SK-N-SH (cell line): ENCODE results near the gene STAP2. TPM values are rescaled to one million over a fixed set of nuclear protein-coding genes. Genes with fewer than 3 reads are reported as not detected.
A peak's percentile ranks its signal among the peaks of the same experiment; 100 is the strongest.

Experiments used
- CTCF ChIA-PET: fragments of 300-600, 350-600 bp; formaldehyde crosslinking; extraction: SDS; loops from one replicate; lab custom pipeline; 2021; lab: Yijun Ruan, JAX
- POLR2A ChIA-PET: fragments of 350-600 bp; sonication (Branson Sonifier 250); formaldehyde crosslinking; extraction: SDS; loops from one replicate; lab custom pipeline; 2020; ENCODE audit warnings: antibody characterized with exemption, inconsistent platforms; lab: Yijun Ruan, JAX
- DNase-seq: peaks from one replicate; pipeline ENCODE4 v3.0.0; 2012
- H2AFZ ChIP-seq: fragments of 200-600 bp; sonication (generic); 2 replicates; pipeline ENCODE4 v1.8.1; 2016; ENCODE audit warnings: antibody characterized with exemption, mild to moderate bottlenecking, low read depth
- H3F3A ChIP-seq: fragments of 200-600 bp; sonication (generic); replicated peaks from 2 replicates; pipeline ENCODE3; 2016; ENCODE audit warnings: antibody characterized with exemption, mild to moderate bottlenecking; ENCODE audit not compliant: insufficient read depth
- H3K27ac ChIP-seq, 2 experiments: fragments of 200-500 bp in 1 of 2; fragments of 200-600 bp in 1 of 2; sonication (Bioruptor generic) in 1 of 2; sonication (generic), shearing (Covaris generic) in 1 of 2; 2 replicates each; pipeline versions ENCODE4 v1.5.1 to v1.6.1; 2014 to 2016; ENCODE audit warnings: low read depth in 2 of 2, inconsistent platforms in 1 of 2, low read length in 1 of 2, mild to moderate bottlenecking in 1 of 2, mixed read lengths in 1 of 2
- H3K27me3 ChIP-seq: fragments of 200-600 bp; sonication (generic), shearing (Covaris generic); 2 replicates; pipeline ENCODE4 v1.6.1; 2016; ENCODE audit warnings: mixed run types; ENCODE audit not compliant: insufficient read depth
- H3K36me3 ChIP-seq, 2 experiments: fragments of 200-500 bp in 1 of 2; fragments of 200-600 bp in 1 of 2; sonication (Bioruptor generic) in 1 of 2; sonication (generic) in 1 of 2; replicated peaks in 1 of 2; 2 replicates each; pipeline versions ENCODE3 to v1.5.1; 2014 to 2016; ENCODE audit warnings: low read length in 1 of 2, mild to moderate bottlenecking in 1 of 2; ENCODE audit not compliant: insufficient read depth in 2 of 2, control insufficient read depth in 1 of 2
- H3K4me1 ChIP-seq, 2 experiments: fragments of 200-500 bp in 1 of 2; fragments of 200-600 bp in 1 of 2; sonication (Bioruptor generic) in 1 of 2; sonication (generic), shearing (Covaris generic) in 1 of 2; 2 replicates each; pipeline versions ENCODE4 v1.5.1 to v1.6.1; 2014 to 2016; ENCODE audit warnings: low read depth in 1 of 2, low read length in 1 of 2, mixed run types in 1 of 2; ENCODE audit not compliant: insufficient read depth in 2 of 2, control insufficient read depth in 1 of 2
- H3K4me2 ChIP-seq: fragments of 200-600 bp; sonication (generic), shearing (Covaris generic); 2 replicates; pipeline ENCODE4 v1.6.1; 2017; ENCODE audit warnings: mixed run types
- H3K4me3 ChIP-seq, 2 experiments: fragments of 200-500 bp in 1 of 2; fragments of 200-600 bp in 1 of 2; sonication (Bioruptor generic) in 1 of 2; sonication (generic), shearing (Covaris generic) in 1 of 2; 2 replicates each; pipeline versions ENCODE4 v1.5.1 to v1.8.1; 2014 to 2016; ENCODE audit warnings: low read depth in 2 of 2, inconsistent platforms in 1 of 2, low read length in 1 of 2, mild to moderate bottlenecking in 1 of 2, mixed read lengths in 1 of 2, moderate library complexity in 1 of 2
- H3K79me2 ChIP-seq: fragments of 200-600 bp; sonication (generic); 2 replicates; pipeline ENCODE4 v1.8.1; 2017; ENCODE audit warnings: mild to moderate bottlenecking; ENCODE audit not compliant: insufficient read depth
- H3K9ac ChIP-seq: fragments of 200-600 bp; sonication (generic); 2 replicates; pipeline ENCODE4 v1.6.1; 2017; ENCODE audit warnings: mixed run types
- H3K9me2 ChIP-seq: fragments of 200-600 bp; sonication (generic); 2 replicates; pipeline ENCODE4 v1.6.1; 2017; ENCODE audit warnings: mixed run types
- H3K9me3 ChIP-seq: fragments of 200-600 bp; sonication (generic); 2 replicates; pipeline ENCODE4 v1.6.1; 2017; ENCODE audit warnings: mixed run types, mild to moderate bottlenecking, moderate library complexity
- H4K20me1 ChIP-seq: fragments of 200-600 bp; sonication (generic); 2 replicates; pipeline ENCODE4 v1.6.1; 2017; ENCODE audit warnings: mild to moderate bottlenecking, mixed run types; ENCODE audit not compliant: insufficient read depth
- GABPA ChIP-seq: IDR thresholded peaks from 2 replicates; pipeline ENCODE4 v1.4.0; 2012; ENCODE audit warnings: low read depth, mild to moderate bottlenecking
- NFIC ChIP-seq: IDR thresholded peaks from 2 replicates; pipeline ENCODE4 v1.4.0; 2012; ENCODE audit warnings: borderline replicate concordance
- NRF1 ChIP-seq: IDR thresholded peaks from 2 replicates; pipeline ENCODE4 v1.6.1; 2012; ENCODE audit warnings: low read depth, mild to moderate bottlenecking, low read length
- RCOR1 ChIP-seq: fragments of 150-350 bp; IDR thresholded peaks from 2 replicates; pipeline ENCODE4 v1.6.1; 2017; ENCODE audit warnings: antibody characterized with exemption, low read length
- RXRA ChIP-seq: IDR thresholded peaks from 2 replicates; pipeline ENCODE4 v1.4.0; 2012; ENCODE audit warnings: low read depth, mild to moderate bottlenecking, borderline replicate concordance
- TCF12 ChIP-seq: IDR thresholded peaks from 2 replicates; pipeline ENCODE4 v1.4.0; 2012
- WGBS: methylation state at CpG from one replicate; pipeline ENCODE4 v1.1.6; 2017; ENCODE audit warnings: low lambda C conversion rate; 5-methylcytosine and 5-hydroxymethylcytosine counted together
- polyA plus RNA-seq, 3 experiments: library from polyadenylated mRNA; depleted of rRNA; stranded (reverse); fragments of >200 nt; gene quantifications; 2 replicates each; pipeline ENCODE4 v1.2.3, GENCODE V29; 2012
- TF ChIP-seq, protein P1 (sequence below): fragments of 150-350 bp; IDR thresholded peaks from 2 replicates; pipeline ENCODE4 v1.6.1; 2016; ENCODE audit warnings: mild to moderate bottlenecking, low read depth, low read length
- TF ChIP-seq, protein P2 (sequence below): IDR thresholded peaks from 2 replicates; pipeline ENCODE4 v1.4.0; 2012; ENCODE audit warnings: low read depth, borderline replicate concordance

Gene STAP2
- polyA plus RNA-seq, 1 of the 3 experiments (the other 2 are of a cell fraction) = 7.6 TPM

DNA sequence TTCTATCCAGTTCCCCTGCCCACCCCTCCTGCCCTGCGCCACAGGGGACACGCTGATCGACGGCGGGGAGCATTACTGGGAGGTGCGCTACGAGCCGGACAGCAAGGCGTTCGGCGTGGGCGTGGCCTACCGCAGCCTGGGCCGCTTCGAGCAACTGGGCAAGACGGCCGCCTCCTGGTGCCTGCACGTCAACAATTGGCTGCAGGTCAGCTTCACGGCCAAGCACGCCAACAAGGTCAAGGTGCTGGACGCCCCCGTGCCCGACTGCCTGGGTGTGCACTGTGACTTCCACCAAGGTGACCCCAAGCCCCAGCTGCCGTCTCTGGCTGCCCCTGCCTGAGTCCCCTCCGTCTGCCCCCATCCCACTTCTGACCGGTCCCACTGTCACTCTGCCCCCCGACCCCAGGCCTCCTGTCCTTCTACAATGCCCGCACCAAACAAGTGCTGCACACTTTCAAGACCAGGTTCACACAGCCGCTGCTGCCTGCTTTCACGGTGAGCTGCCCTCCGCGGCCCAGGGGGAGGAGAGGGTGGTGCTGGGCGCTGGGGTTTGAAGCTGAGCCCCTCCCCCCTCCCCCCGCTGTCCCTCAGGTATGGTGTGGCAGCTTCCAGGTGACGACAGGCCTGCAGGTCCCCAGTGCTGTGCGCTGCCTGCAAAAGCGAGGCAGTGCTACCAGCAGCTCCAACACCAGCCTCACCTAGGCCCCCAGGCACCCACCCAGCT lies 15.5 kb downstream of the STAP2 start:
- no peaks in the 10 kb centered on the region for H3K79me2 ChIP-seq
- ChIA-PET CTCF (interaction anchor here (0.9 to 2.4 kb wide), 2 partner anchors 19 to 20 kb away, joined by 3 to 7 read pairs; partner anchors contain the start of gene FSD1), POLR2A (interaction anchor here (0.6 to 1.5 kb wide), 6 partner anchors 10 to 46 kb away, joined by 3 to 5 read pairs (median 3); partner anchors contain the start of gene MPND)
- no peak overlapping the region for H3K9ac ChIP-seq
- H3K9me2 ChIP-seq = no peaks in the 10 kb centered on the region
- WGBS = 80% methylated on average over 5 of the region's 37 CpGs
- TF ChIP-seq NRF1 (no peak), GABPA (no peak)
- no peaks in the 10 kb centered on the region for H3K27me3 ChIP-seq
- H3F3A ChIP-seq = peaks cover 6% of the 10 kb centered on the region
- no peak overlapping the region for H2AFZ ChIP-seq
- DNase-seq = no peak
- H3K4me2 ChIP-seq = no peak overlapping the region
- no peak overlapping the region for H3K27ac ChIP-seq
- H3K9me3 ChIP-seq = no peaks in the 10 kb centered on the region
- H4K20me1 ChIP-seq = no peaks in the 10 kb centered on the region
- H3K4me3 ChIP-seq = no peak overlapping the region
- H3K4me1 ChIP-seq = peaks cover 0 to 14% of the 10 kb centered on the region in 2 experiments; a peak in 2 of 4 replicates
- H3K36me3 ChIP-seq = peaks cover 9 to 11% of the 10 kb centered on the region in 2 experiments

DNA sequence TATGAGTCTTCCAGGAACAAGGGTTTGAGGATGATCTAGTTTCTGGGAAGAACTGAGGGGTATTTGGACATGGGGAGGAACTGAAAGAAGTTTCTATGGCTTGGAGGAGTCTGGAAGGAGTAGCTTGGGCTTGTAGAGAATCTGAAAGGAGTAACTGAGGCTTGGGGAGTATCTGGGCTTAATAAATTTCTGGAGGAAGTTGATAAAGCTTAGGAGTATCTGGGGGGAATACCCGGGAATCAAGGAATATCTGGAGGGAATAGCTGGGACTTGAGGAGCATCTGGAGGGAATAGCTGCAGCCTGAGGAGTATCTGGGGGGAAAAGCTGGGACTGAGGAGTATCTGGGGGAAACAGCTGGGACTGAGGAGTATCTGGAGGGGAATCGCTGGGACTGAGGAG lies 18.2 kb downstream of the STAP2 start:
- ChIA-PET CTCF (interaction anchor here (1.8 to 2.4 kb wide), 3 partner anchors 16 to 53 kb away, joined by 7 to 13 read pairs (median 8); partner anchors contain the start of gene FSD1), POLR2A (interaction anchor here (0.6 to 1.2 kb wide), 2 partner anchors 23 to 247 kb away, joined by 3 to 5 read pairs; partner anchors contain the start of gene MPND)
- Histone ChIP-seq H3K9me3 (no peaks in the 10 kb centered on the region), H3F3A (no peaks in the 10 kb centered on the region), H3K4me3 (no peak overlapping the region), H3K4me2 (no peak overlapping the region), H3K27ac (no peak overlapping the region), H3K79me2 (no peaks in the 10 kb centered on the region), H3K9me2 (no peaks in the 10 kb centered on the region), H3K4me1 (no peaks in the 10 kb centered on the region), H4K20me1 (no peaks in the 10 kb centered on the region), H2AFZ (no peak overlapping the region), H3K9ac (no peak overlapping the region), H3K36me3 (peaks cover 10 to 16% of the 10 kb centered on the region in 2 experiments), H3K27me3 (no peaks in the 10 kb centered on the region)
- TF ChIP-seq RXRA (no peak), NFIC (no peak), TCF12 (no peak), RCOR1 (no peak), GABPA (no peak)
- TF ChIP-seq, protein P1, sequence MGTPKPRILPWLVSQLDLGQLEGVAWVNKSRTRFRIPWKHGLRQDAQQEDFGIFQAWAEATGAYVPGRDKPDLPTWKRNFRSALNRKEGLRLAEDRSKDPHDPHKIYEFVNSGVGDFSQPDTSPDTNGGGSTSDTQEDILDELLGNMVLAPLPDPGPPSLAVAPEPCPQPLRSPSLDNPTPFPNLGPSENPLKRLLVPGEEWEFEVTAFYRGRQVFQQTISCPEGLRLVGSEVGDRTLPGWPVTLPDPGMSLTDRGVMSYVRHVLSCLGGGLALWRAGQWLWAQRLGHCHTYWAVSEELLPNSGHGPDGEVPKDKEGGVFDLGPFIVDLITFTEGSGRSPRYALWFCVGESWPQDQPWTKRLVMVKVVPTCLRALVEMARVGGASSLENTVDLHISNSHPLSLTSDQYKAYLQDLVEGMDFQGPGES = no peak
- TF ChIP-seq, protein P2, sequence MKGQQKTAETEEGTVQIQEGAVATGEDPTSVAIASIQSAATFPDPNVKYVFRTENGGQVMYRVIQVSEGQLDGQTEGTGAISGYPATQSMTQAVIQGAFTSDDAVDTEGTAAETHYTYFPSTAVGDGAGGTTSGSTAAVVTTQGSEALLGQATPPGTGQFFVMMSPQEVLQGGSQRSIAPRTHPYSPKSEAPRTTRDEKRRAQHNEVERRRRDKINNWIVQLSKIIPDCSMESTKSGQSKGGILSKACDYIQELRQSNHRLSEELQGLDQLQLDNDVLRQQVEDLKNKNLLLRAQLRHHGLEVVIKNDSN = no peak
- WGBS = 90% methylated on average over 2 of the region's 2 CpGs
- peak; percentile 2 for DNase-seq
